GM19193 (cell line): ENCODE measurements around the gene RNASE8.

ENCODE experiments used
- POLR2A ChIP-seq: IDR thresholded peaks from 4 replicates; pipeline ENCODE4 v1.6.1; 2011; ENCODE audit not compliant: insufficient read depth, insufficient read length; ENCODE audit errors: extremely low read depth

Gene RNASE8

GRCh38 chr14:21098076-21098891 lies 40.7 kb downstream of the RNASE8 start, which contains the start of gene ZNF219:
ZNF219 (minus strand) TSS chr14:21098655; CDS start chr14:21093591, 5,064 bp downstream.
- no peak for TF ChIP-seq POLR2A

GRCh38 chr14:21098892-21099595 lies 41.4 kb downstream of the RNASE8 start:
- no peak for TF ChIP-seq POLR2A

GRCh38 chr14:21099596-21099985 lies 42.0 kb downstream of the RNASE8 start:
- no peak for TF ChIP-seq POLR2A

DNA sequence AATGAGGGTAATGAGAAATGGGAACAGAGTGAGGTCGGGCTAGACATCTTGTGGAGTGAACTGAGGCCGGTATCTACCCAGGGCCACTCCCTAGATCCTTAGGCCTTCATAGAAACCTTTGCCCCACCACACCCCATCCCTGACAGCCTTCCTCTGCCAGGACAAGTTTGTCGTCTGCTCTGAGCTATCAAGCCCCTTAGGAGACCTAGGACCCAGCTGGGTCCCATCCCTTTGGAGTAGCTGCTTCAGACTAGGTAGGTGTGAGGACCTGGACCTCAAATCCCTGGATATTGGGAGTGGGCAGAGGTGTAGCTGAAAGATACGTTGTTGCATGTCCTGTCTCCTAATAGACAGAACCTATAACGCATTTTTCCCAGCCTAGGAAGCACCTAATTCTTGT lies 43.3 kb downstream of the RNASE8 start, which contains the start of gene TMEM253:
TSS of gene TMEM253 (plus strand) at position 136 of the 400 bp plus-strand sequence. CDS start 278 bp downstream, outside the sequence.
- TF ChIP-seq POLR2A: no peak

GRCh38 chr14:21101802-21102413 lies 44.3 kb downstream of the RNASE8 start:
- TF ChIP-seq POLR2A: no peak

- TF ChIP-seq POLR2A: no peak
Observed at GRCh38 chr14:21102521-21103410, 45.1 kb downstream of the RNASE8 start.

DNA sequence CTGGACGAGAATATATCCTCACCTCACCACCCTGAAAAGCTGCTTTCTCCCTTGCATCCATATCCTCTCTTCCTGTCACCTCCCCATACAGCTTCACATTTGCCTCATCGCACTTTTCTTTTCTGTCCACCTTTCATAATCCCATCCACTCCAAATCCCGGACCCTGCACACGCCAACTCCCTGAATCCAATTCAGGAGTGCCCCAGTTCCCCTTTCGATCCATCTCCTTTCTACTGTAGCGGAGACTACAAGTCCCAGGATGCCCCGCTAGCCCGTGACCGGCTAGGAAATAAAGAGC lies 45.7 kb downstream of the RNASE8 start:
- TF ChIP-seq POLR2A: no peak

DNA sequence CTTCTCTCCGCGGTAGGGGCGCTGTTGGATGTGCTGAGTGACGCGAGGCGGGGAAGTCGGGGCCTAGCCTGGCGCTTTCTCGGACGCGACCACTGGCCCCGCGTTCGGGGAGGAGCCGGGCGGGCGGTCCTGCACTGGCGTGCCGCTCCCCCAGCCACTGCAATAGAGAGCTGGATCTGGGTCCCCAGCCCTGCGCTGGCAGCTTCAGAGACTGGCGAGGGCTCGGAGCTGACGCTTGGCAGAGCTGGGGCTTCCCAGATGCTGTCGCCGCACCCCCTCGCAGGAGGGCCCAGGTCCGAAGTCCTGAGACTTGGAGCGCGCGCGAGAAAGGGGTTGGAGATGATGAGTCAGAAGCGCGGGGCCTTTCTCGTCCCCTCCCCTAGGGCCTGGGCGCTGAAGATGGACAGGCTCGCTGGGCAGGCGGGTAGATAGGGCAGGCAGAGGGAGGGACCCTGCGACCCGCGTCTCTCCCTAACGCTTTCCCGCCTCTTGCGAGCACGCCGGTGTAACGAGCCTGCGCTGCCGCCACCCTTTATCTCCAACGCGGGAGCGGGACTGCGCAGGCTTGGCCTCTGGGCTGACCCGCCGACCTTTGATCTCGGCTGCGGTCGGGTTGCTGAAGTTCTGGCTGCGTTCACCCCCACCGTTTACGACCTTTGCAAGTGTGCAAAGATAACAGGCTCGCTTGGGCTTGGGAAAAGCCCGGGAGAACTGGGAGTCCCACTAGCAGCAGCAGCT lies 46.3 kb downstream of the RNASE8 start:
- peak; percentile 90 for TF ChIP-seq POLR2A

GRCh38 chr14:21104448-21105060 lies 46.9 kb downstream of the RNASE8 start:
- no peak for TF ChIP-seq POLR2A

DNA sequence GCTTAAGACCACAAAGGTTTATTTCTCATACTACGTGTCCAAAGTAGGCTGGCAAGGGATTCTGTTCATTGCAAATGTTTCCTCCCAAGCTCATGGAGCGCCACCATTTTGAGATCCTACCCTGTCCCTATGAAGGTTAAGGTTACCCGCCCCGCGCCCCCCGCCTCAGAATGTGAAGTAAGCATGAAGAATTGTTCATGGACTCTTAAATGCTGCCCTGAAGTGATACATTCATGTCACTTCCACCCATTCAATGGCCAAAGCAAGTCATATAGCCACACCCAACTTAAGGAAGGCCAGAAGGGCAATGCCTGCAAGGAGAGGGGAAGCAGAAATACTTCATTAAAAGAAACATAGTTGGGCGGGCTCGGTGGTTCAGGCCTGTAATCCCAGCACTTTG lies 47.5 kb downstream of the RNASE8 start:
- TF ChIP-seq POLR2A: no peak

DNA sequence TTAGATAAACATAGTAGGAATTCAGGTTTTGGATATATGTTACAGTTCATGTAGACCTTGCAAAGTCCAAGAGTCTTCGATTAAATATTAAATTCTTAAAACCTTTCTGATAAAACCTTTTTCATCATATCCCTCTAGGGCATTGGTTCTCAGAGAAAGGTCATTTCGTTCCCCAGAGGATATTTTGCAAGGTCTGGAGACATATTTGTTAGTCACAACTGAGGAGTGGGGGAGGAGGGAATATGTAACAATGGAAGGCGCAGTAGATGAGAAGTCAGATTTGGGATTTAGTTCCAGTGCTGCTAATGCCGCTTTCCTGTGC lies 48.5 kb downstream of the RNASE8 start:
- TF ChIP-seq POLR2A: no peak

DNA sequence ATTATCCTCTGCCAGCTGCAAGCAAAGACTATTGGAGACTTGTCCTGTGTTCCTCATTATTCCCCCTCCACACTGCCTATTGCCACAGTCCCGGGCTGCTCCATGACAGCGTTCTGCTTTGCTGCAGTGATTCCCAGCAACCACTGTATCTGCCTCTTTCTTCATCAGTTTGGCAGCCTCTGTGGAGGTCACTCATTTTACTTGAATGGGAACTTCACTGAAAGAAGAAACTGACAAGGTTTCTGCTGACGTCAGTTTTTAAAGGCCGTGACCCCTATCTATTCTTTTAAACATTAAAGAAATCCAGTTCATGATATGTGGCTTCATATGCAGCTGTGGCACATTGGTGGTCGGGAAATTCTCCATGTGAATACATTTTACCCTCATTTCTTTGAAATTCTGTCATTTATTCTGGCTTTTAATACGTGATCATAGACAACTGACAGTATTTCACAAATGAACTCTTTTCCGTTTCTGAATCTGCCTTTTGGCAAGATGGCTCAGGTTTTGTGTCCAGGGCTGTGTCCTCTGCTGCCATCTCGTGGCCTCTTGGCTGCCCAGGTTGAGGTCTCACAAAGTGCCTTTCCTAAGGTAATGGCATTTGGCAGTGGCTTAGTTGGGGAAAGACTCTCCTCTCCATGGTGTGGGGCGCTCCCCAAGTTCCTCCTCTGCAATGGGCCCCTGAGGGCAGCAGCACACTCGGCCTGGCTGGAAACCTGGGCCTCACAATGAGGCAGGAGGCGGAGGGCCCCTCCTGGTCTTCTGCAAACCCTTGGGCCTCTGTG lies 49.1 kb downstream of the RNASE8 start:
- TF ChIP-seq POLR2A: no peak

DNA sequence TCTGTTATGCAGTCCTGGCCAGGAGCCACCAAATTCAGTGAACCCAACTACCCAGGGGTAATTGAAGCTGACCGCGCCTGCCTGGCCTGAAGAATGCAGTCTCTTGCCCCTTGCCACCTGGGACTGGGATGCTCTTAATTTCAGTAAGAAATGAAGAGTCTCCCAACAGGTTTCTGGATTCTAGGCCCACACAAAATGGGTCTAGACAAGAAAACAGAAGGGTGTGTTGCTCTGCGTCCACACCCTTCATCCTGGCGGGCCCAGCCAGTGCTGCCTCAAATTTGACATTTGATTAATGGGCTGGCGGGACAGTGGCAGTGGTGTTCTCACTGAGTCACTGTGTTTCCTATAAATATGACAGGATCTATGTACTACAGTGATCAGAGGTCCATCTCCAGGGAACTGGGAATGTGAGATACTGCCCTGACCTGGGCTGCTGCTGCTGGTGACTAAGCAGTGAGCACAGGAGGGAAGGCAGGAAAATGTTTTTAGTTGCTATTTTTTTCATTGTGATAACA lies 49.7 kb downstream of the RNASE8 start:
- no peak for TF ChIP-seq POLR2A
